ENCODE measurements around the gene HPGD. TPM values are rescaled to one million over a fixed set of nuclear protein-coding genes. Genes with fewer than 3 reads are reported as not detected.

HPGD gene
- total and polyA plus RNA-seq, 2 of the 8 experiments (the other 6 are each of a cell fraction or from before 2014, with no cell fraction given), result 1.1 to 1.3 TPM

- no peak overlapping the region for H2AK5ac ChIP-seq (ENCODE audit: low read depth, low read length)
- H3K4me1 ChIP-seq (replicated peaks in 1 of 4; ENCODE audit: control insufficient read depth in 3 of 4, insufficient read depth in 4 of 4, low read length in 3 of 4), result no peaks in the 10 kb centered on the region
- no peak overlapping the region for H2BK20ac ChIP-seq (ENCODE audit: low read length)
- H3K79me1 ChIP-seq (ENCODE audit: low read depth, low read length), result no peaks in the 10 kb centered on the region
- H4K8ac ChIP-seq (ENCODE audit: extremely low read depth, insufficient read depth, low read length), result no peak overlapping the region
- ChIA-PET CTCF (ENCODE audit: partially characterized antibody) (no interaction called here), POLR2A (ENCODE audit: partially characterized antibody) (no interaction called here)
- no peak overlapping the region for H3K9ac ChIP-seq (replicated peaks in 1 of 4; ENCODE audit: extremely low read depth in 1 of 4, low read depth in 3 of 4, low read length in 3 of 4)
- no peak overlapping the region for H3K18ac ChIP-seq (ENCODE audit: extremely low read depth, low read length)
- peaks cover 0 to 5% (median 4%) of the 10 kb centered on the region in 4 experiments; a peak in 5 of 7 replicates for H3K27me3 ChIP-seq (replicated peaks in 1 of 4; ENCODE audit: control insufficient read depth in 3 of 4, extremely low read depth in 1 of 4, insufficient read depth in 3 of 4, low read length in 3 of 4)
- peaks cover 2% of the 10 kb centered on the region; the same call in 1 of the 2 replicates for H3K23me2 ChIP-seq (ENCODE audit: low read depth, low read length)
- H2BK12ac ChIP-seq (ENCODE audit: low read depth, low read length), result no peak overlapping the region
- DNase-seq (ENCODE audit: low read depth in 1 of 2, low spot score in 2 of 2), result no peak
- no peak overlapping the region for H3K23ac ChIP-seq (ENCODE audit: insufficient read length)
- no peak overlapping the region for H3K4me2 ChIP-seq (ENCODE audit: insufficient read depth in 1 of 2, low read depth in 2 of 2, low read length in 2 of 2)
- H3K36me3 ChIP-seq (ENCODE audit: control insufficient read depth in 2 of 4, insufficient read depth in 4 of 4, low read length in 3 of 4), result no peaks in the 10 kb centered on the region
- no peak overlapping the region for H3K14ac ChIP-seq (ENCODE audit: insufficient read length)
- H2BK5ac ChIP-seq (ENCODE audit: low read depth, low read length), result no peak overlapping the region
- H3K56ac ChIP-seq (replicated peaks; ENCODE audit: insufficient read length, low read depth, low read length), result no peak overlapping the region
- no peak overlapping the region for H3K4me3 ChIP-seq (ENCODE audit: extremely low read depth in 1 of 4, insufficient read depth in 2 of 4, low read depth in 3 of 4, low read length in 4 of 4)
- no peak overlapping the region for H4K5ac ChIP-seq (ENCODE audit: insufficient read length, low read depth, low read length)
- no peaks in the 10 kb centered on the region for H4K20me1 ChIP-seq (replicated peaks in 1 of 2; ENCODE audit: control insufficient read depth in 1 of 2, insufficient read depth in 2 of 2, low read length in 2 of 2)
- no peak overlapping the region for H2BK120ac ChIP-seq (replicated peaks; ENCODE audit: low read depth, low read length)
- no peak overlapping the region for H4K91ac ChIP-seq (replicated peaks; ENCODE audit: insufficient read length, low read length)
- H2BK15ac ChIP-seq (ENCODE audit: low read length), result no peak overlapping the region
- H3K79me2 ChIP-seq (ENCODE audit: control insufficient read depth in 1 of 2, insufficient read depth in 2 of 2, low read length in 2 of 2), result no peaks in the 10 kb centered on the region
- H3K9me3 ChIP-seq (ENCODE audit: insufficient read depth in 2 of 2, low read depth in 1 of 2, low read length in 1 of 2), result no peaks in the 10 kb centered on the region
- WGBS, 2 experiments (ENCODE audit: extremely low coverage in 1 of 2, insufficient coverage in 1 of 2, insufficient read length in 1 of 2, insufficient replicate concordance in 2 of 2, low coverage in 1 of 2, low lambda C conversion rate in 2 of 2, missing lambda C conversion rate in 1 of 2), result 81% methylated on average over 1 of the region's 1 CpG; no CpG with 5 or more reads in 1 of the 2 experiments
- H2AFZ ChIP-seq (ENCODE audit: low read length), result no peak overlapping the region
- TF ChIP-seq POLR2AphosphoS5 (IDR thresholded peaks at IDR 0.05; ENCODE audit: low read depth, low read length) (no peak), KDM4A (IDR thresholded peaks at IDR 0.05; ENCODE audit: low read depth, low read length, severe bottlenecking) (no peak), TAF7 (optimal IDR thresholded peaks at IDR 0.05; ENCODE audit: borderline replicate concordance, low read depth, low read length) (no peak), EZH2 (IDR thresholded peaks at IDR 0.05; ENCODE audit: low read depth, low read length, severe bottlenecking) (no peak), RXRA (IDR thresholded peaks at IDR 0.05; ENCODE audit: insufficient read depth, low read depth, low read length) (no peak)
- TF ChIP-seq, protein P1, sequence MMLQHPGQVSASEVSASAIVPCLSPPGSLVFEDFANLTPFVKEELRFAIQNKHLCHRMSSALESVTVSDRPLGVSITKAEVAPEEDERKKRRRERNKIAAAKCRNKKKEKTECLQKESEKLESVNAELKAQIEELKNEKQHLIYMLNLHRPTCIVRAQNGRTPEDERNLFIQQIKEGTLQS (IDR thresholded peaks at IDR 0.05; ENCODE audit: insufficient read depth, low read depth, low read length), result no peak
- no peak for FAIRE-seq
- H3K4ac ChIP-seq (replicated peaks; ENCODE audit: insufficient read length, low read depth, low read length), result no peak overlapping the region
- no peak overlapping the region for H3K27ac ChIP-seq (ENCODE audit: low read depth, low read length)
Observed at GRCh38 chr4:174516794-174517193, 5.5 kb downstream of the HPGD start.
